Stimulated activated naive B cell treated with anti-CD40 and anti-IgM and Interleukin-4, amounts not matched to agents 10 μg/mL and 1 μg/mL and 100 μg/mL, for 72 hours (primary cell): ENCODE results near the gene CFAP410.

Experiments used
- ATAC-seq, 2 donors: fragments of 150-1000 bp; cut with Tn5 transposase; replicated peaks; 2 replicates each; pipeline ENCODE4 v1.10.0; 2021; ENCODE audit warnings: moderate library complexity in 1 of 2
- DNase-seq: peaks from one replicate; pipeline ENCODE4 v3.0.0; 2021
- H3K27ac Mint-ChIP-seq: one replicate; pipeline ENCODE4 v1.8.0; 2022; ENCODE audit warnings: mild to moderate bottlenecking, mixed read lengths
- H3K27me3 Mint-ChIP-seq, 2 donors: one replicate each; pipeline ENCODE4 v1.8.0; 2022; ENCODE audit warnings: mixed read lengths in 2 of 2
- H3K36me3 Mint-ChIP-seq, 2 donors: one replicate each; pipeline ENCODE4 v1.8.0; 2022; ENCODE audit warnings: mixed read lengths in 2 of 2, mild to moderate bottlenecking in 1 of 2
- H3K4me1 Mint-ChIP-seq, 2 donors: one replicate each; pipeline ENCODE4 v1.8.0; 2022; ENCODE audit warnings: mixed read lengths in 2 of 2, mild to moderate bottlenecking in 1 of 2
- H3K4me3 Mint-ChIP-seq, 2 donors: one replicate each; pipeline ENCODE4 v1.8.0; 2022; ENCODE audit warnings: mild to moderate bottlenecking in 2 of 2, mixed read lengths in 2 of 2, moderate library complexity in 1 of 2
- H3K9me3 Mint-ChIP-seq, 2 donors: one replicate each; pipeline ENCODE4 v1.8.0; 2022; ENCODE audit warnings: mixed read lengths in 2 of 2, mild to moderate bottlenecking in 1 of 2

CFAP410 gene

GRCh38 chr21:44326272-44326647 lies 12.9 kb downstream of the CFAP410 start:
- ATAC-seq (no peak), DNase-seq (no peak)
- no peak overlapping the region for H3K27ac Mint-ChIP-seq
- no peak overlapping the region for H3K4me3 Mint-ChIP-seq
- H3K36me3 Mint-ChIP-seq, result peaks cover 27 to 41% of the 10 kb centered on the region in 2 donors
- no peaks in the 10 kb centered on the region for H3K27me3 Mint-ChIP-seq
- no peaks in the 10 kb centered on the region for H3K4me1 Mint-ChIP-seq
- no peaks in the 10 kb centered on the region for H3K9me3 Mint-ChIP-seq

DNA sequence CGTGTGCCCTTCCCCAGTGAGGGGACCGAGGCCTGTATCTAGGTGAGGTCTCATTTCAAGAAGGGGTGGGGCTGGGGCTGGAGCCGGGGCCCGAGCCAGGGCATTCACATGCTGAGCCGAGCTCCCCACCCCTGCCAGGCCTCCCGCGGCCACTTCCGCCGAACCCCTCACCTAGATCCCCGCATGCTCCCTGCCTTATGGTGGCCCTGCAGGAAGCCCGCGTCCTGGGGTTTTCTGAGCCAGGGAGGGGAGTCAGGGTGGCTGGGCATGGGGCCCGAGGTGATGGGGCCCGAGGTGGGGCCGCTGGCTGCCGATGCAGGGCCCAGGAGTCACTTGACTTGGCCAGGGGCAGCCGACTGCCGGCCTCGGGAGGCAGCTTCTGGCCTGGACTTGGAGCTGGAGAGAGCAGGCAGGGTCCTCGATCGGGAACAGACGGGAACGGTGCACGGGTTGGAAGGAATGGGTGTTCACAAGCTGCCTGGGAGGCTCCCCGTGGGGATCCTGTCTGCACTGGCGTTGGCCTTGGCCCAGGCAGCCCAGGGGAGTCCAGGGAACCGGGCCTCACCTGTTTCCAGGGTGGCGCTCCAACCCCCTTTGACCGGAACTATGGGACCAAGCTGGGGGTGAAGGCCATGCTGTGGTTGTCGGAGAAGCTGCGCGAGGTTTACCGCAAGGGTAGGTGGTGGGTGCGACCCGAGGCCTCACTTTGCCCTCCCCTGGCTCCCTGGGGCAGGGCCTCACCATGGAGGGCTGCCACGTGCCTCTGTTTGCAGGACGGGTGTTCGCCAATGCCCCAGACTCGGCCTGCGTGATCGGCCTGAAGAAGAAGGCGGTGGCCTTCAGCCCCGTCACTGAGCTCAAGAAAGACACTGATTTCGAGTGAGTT lies 13.6 kb downstream of the CFAP410 start:
- ATAC-seq, result no peak

DNA sequence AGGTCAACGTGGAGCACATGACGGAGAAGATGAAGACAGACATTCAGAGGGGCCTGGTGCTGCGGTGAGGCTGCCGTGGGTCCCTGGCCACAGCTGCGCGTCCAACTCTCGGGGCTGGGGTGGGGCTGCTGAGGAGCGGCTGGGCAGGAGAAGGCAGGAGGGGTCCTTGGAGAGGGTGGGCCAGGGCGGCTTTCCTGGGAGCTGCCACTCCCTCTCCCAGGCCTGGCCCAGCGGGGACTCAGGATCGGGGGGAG lies 14.4 kb downstream of the CFAP410 start:
- DNase-seq (no peak), ATAC-seq (no peak)
- peak overlapping the region; percentile 51 for H3K27ac Mint-ChIP-seq
- no peaks in the 10 kb centered on the region for H3K9me3 Mint-ChIP-seq
- no peaks in the 10 kb centered on the region for H3K4me1 Mint-ChIP-seq
- no peak overlapping the region for H3K4me3 Mint-ChIP-seq
- peaks cover 27 to 36% of the 10 kb centered on the region in 2 donors for H3K36me3 Mint-ChIP-seq
- H3K27me3 Mint-ChIP-seq, result no peaks in the 10 kb centered on the region

More for the DNA sequence above, 13.6 kb downstream of the CFAP410 start:
- H3K4me1 Mint-ChIP-seq, result no peaks in the 10 kb centered on the region
- no peak for DNase-seq
- no peak overlapping the region for H3K27ac Mint-ChIP-seq
- H3K4me3 Mint-ChIP-seq, result no peak overlapping the region
- H3K36me3 Mint-ChIP-seq, result peaks cover 27 to 40% of the 10 kb centered on the region in 2 donors
- H3K9me3 Mint-ChIP-seq, result no peaks in the 10 kb centered on the region
- no peaks in the 10 kb centered on the region for H3K27me3 Mint-ChIP-seq

DNA sequence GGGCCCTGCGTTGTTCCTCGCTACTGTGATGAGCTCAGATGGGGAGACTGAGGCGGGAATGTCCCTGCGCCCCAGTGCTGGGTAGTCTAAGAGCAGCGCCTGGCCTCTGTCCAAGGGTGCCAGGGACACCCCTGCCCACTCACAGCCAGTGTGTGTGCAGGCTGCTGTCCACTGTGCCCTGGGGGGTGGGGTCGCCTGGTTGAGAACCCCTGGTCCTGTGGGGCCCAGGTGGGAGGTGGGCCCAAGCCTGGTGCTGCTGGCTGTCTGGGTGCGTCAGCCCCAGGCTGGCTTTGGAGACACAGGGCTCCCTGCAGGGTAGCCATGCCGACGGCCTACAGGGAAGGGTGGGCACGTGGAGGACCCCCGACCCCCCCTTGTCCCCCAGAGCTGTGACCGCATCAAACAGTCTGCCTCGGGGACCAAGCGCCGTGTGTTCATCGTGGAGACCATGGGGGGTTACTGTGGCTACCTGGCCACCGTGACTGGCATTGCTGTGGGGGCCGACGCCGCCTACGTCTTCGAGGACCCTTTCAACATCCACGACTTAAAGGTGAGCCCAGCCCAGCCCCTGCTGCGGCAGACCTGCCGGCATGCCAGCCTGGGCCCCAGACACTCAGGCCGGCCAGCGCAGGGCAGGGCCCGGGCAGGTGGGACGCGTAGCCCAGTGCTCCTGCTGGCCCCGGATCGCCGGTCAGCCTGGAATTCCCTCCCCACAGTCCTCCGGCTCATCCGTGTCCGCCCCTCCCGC lies 14.9 kb downstream of the CFAP410 start:
- no peak for DNase-seq
- no peaks in the 10 kb centered on the region for H3K4me1 Mint-ChIP-seq
- H3K27me3 Mint-ChIP-seq, result no peaks in the 10 kb centered on the region
- H3K36me3 Mint-ChIP-seq, result peaks cover 29 to 38% of the 10 kb centered on the region in 2 donors
- H3K4me3 Mint-ChIP-seq, result no peak overlapping the region
- ATAC-seq, result no peak
- peak overlapping the region; percentile 51 for H3K27ac Mint-ChIP-seq
- no peaks in the 10 kb centered on the region for H3K9me3 Mint-ChIP-seq

- no peak overlapping the region for H3K27ac Mint-ChIP-seq
- DNase-seq (no peak), ATAC-seq (no peak)
- no peaks in the 10 kb centered on the region for H3K9me3 Mint-ChIP-seq
- peaks cover 32 to 41% of the 10 kb centered on the region in 2 donors for H3K36me3 Mint-ChIP-seq
- no peaks in the 10 kb centered on the region for H3K4me1 Mint-ChIP-seq
- no peaks in the 10 kb centered on the region for H3K27me3 Mint-ChIP-seq
- peak overlapping the region in 1 of 2 donors; percentile 10 for H3K4me3 Mint-ChIP-seq
Measured at GRCh38 chr21:44323591-44323990, 15.6 kb downstream of the CFAP410 start.

GRCh38 chr21:44322621-44323325 lies 16.4 kb downstream of the CFAP410 start:
- no peak for DNase-seq
- Mint-ChIP-seq H3K9me3 (no peaks in the 10 kb centered on the region), H3K27me3 (no peaks in the 10 kb centered on the region), H3K36me3 (peaks cover 32 to 41% of the 10 kb centered on the region in 2 donors), H3K4me3 (peak overlapping the region in 1 of 2 donors; percentile 10), H3K27ac (peak overlapping the region; percentile 62), H3K4me1 (no peaks in the 10 kb centered on the region)
- ATAC-seq, result no peak

- Mint-ChIP-seq H3K36me3 (peaks cover 32 to 41% of the 10 kb centered on the region in 2 donors), H3K27me3 (no peaks in the 10 kb centered on the region), H3K27ac (no peak overlapping the region), H3K4me3 (no peak overlapping the region), H3K9me3 (no peaks in the 10 kb centered on the region), H3K4me1 (no peaks in the 10 kb centered on the region)
- DNase-seq (no peak), ATAC-seq (no peak)
Measured at GRCh38 chr21:44321846-44322450, 17.2 kb downstream of the CFAP410 start.

GRCh38 chr21:44320847-44321246 lies 18.3 kb downstream of the CFAP410 start:
- Mint-ChIP-seq H3K27me3 (no peaks in the 10 kb centered on the region), H3K27ac (peak overlapping the region; percentile 56), H3K9me3 (no peaks in the 10 kb centered on the region), H3K36me3 (peaks cover 37 to 44% of the 10 kb centered on the region in 2 donors), H3K4me3 (no peak overlapping the region), H3K4me1 (no peaks in the 10 kb centered on the region)
- DNase-seq (no peak), ATAC-seq (no peak)

- no peaks in the 10 kb centered on the region for H3K4me1 Mint-ChIP-seq
- ATAC-seq, result no peak
- H3K36me3 Mint-ChIP-seq, result peaks cover 27 to 37% of the 10 kb centered on the region in 2 donors
- DNase-seq, result no peak
- no peaks in the 10 kb centered on the region for H3K9me3 Mint-ChIP-seq
- no peak overlapping the region for H3K4me3 Mint-ChIP-seq
- H3K27me3 Mint-ChIP-seq, result no peaks in the 10 kb centered on the region
- peak overlapping the region; percentile 62 for H3K27ac Mint-ChIP-seq
Measured at GRCh38 chr21:44319407-44320065, 19.7 kb downstream of the CFAP410 start.

DNA sequence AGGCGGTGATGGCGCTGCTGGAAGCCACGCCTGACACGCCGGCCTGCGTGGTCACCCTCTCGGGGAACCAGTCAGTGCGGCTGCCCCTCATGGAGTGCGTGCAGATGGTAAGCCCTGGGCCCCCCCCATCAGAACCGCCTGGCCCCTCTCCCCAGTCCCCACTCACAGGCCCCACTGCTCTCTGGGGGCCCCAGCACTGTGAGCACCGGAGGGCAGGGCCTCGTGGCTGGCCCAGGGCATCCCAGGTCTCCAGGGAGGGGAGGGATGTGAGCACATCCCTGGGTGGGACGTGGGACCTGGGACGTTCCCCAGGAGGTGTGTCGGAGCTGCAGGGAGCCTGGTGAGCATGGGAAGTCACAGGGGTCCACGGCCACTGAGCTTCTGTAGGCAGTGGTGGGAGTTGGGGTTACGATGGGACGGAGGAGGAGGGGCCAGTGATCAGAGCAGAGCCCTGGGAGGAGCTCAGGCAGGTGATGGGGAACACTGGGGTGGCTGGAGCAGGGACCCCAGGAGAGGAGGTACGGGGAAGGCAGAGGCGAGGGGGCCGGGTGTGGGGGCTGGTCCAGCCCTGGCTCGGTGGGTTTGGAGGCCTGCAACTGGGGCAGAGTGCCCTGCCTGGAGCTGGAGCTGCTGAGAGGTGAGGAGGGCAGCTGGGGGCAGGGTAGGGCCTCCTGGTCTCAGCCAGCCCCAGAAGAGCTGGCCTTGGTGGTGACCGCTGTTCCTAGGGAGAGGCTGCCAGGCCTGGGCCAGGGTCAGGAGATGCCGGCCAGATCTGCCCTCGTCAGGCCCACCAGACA lies 20.5 kb downstream of the CFAP410 start:
- Mint-ChIP-seq H3K4me3 (no peak overlapping the region), H3K27me3 (no peaks in the 10 kb centered on the region), H3K36me3 (peaks cover 28 to 40% of the 10 kb centered on the region in 2 donors), H3K4me1 (no peaks in the 10 kb centered on the region), H3K9me3 (no peaks in the 10 kb centered on the region), H3K27ac (no peak overlapping the region)
- no peak for DNase-seq
- no peak for ATAC-seq

DNA sequence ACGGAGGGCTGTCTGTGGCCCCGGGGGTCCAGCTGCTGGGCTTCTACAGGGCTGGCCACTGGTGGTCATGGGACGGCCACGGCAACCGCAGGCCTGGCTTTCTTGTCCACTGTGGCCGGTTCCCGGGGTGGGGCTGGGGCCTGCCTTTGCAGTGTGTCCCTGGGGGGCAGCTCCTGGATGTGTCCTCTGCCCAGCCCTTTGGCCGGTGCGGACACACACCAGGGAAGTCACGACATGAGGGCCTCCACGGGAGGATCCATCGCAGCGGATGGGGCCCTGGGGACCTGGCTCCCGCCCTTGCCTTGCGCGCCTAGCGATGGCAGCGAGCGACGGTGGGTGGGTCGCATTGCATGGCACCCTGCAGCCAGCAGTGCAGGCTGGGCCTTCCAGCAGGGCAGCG lies 21.3 kb downstream of the CFAP410 start:
- H3K27ac Mint-ChIP-seq, result peak overlapping the region; percentile 14
- H3K9me3 Mint-ChIP-seq, result no peaks in the 10 kb centered on the region
- ATAC-seq, result no peak
- H3K4me3 Mint-ChIP-seq, result no peak overlapping the region
- H3K4me1 Mint-ChIP-seq, result no peaks in the 10 kb centered on the region
- H3K27me3 Mint-ChIP-seq, result no peaks in the 10 kb centered on the region
- DNase-seq, result no peak
- peaks cover 27 to 38% of the 10 kb centered on the region in 2 donors for H3K36me3 Mint-ChIP-seq

GRCh38 chr21:44317241-44317782 lies 21.9 kb downstream of the CFAP410 start:
- Mint-ChIP-seq H3K27me3 (no peaks in the 10 kb centered on the region), H3K27ac (no peak overlapping the region), H3K4me3 (no peak overlapping the region), H3K4me1 (no peaks in the 10 kb centered on the region), H3K9me3 (no peaks in the 10 kb centered on the region), H3K36me3 (peaks cover 28 to 37% of the 10 kb centered on the region in 2 donors)
- ATAC-seq (no peak), DNase-seq (no peak)

- ATAC-seq, result no peak
- no peaks in the 10 kb centered on the region for H3K9me3 Mint-ChIP-seq
- H3K4me1 Mint-ChIP-seq, result peaks cover 0 to 4% of the 10 kb centered on the region in 2 donors
- DNase-seq, result no peak
- H3K4me3 Mint-ChIP-seq, result no peak overlapping the region
- peaks cover 32 to 39% of the 10 kb centered on the region in 2 donors for H3K36me3 Mint-ChIP-seq
- H3K27ac Mint-ChIP-seq, result peak overlapping the region; percentile 4
- no peaks in the 10 kb centered on the region for H3K27me3 Mint-ChIP-seq
Measured at GRCh38 chr21:44316277-44316900, 22.8 kb downstream of the CFAP410 start.
